Kidney glomerular epithelial cell (primary cell): ENCODE measurements around the gene BEST2.
A peak's percentile ranks its signal among the peaks of the same experiment; 100 is the strongest.

Experiments used
- DNase-seq: peaks from one replicate; lab custom pipeline; 2025; lab: John Stamatoyannopoulos, UW

The BEST2 gene

GRCh38 chr19:12769689-12770088 lies 18.1 kb downstream of the BEST2 start:
- no peak for DNase-seq

- no peak for DNase-seq
These were observed 19.3 kb downstream of the BEST2 start for GRCh38 chr19:12770922-12771321.

DNA sequence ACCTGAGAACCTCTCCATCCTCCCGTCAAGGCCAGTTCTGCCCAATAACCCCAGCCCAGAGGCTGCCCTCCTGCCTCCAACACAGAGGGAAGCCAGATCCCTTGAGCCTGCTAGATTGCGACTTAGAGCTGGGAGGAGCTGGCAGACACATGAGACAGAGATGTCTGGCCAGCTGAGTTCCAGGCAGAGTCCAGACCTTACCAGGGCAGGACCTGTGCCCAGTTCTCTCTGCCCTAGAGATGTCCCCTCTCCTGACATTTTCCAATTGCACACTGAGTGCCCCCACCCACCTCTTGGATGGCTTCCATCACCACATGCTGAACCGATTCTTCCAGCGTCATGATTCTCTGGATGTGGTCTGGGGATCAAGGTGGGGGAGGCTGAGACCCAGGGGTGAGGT lies 20.7 kb downstream of the BEST2 start:
- DNase-seq = no peak

GRCh38 chr19:12773571-12773970 lies 22.0 kb downstream of the BEST2 start:
- no peak for DNase-seq

GRCh38 chr19:12774588-12775555 lies 23.3 kb downstream of the BEST2 start, which contains the start of gene HOOK2:
HOOK2 (minus strand) TSS chr19:12775552; CDS start chr19:12775449, 103 bp downstream.
- no peak for DNase-seq

- peak; percentile 73 for DNase-seq
These were observed 25.8 kb downstream of the BEST2 start for GRCh38 chr19:12777217-12778016.

DNA sequence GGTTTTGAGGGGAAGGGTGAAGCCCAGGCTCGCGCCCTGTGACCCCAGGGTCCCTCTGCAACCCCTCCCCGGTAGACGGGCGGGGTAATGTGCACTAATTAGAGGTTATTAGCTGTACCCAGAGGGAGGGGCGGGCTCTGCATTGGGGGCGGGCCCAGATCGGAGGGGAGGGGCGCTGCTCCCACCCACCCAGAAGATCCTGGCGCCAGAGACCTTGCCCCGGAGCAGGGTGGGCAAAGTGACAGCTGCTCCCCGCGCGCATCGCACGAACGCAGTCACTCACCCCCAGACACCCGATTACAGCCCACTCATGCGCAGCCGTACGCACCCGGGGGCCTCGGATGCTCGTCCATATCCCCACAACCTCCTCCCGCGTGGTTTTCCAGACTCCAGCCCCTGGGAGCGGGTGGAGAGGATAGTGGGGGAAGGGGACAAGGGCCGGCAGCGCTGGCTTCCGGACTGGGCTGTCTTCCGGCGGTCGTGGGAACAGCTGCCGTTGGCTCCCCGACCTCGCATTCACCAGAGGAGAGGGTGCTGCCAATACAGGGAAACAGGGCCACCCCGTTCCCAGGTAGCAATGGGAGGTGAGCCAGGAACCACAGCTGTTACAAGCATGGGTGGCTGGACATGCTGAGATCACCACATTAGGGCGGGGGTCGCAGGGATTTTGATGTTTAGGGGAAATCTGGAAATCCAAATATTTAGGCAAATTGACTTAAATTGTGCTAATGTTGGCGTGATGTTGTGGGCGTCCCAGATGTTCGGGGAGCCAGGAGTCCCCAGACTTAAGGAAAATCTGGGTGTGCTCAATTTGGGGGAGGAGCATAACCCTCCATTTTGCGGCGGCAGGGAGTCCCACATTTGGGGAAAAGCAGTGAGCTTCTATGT lies 26.7 kb downstream of the BEST2 start:
- DNase-seq = peak; percentile 9

DNA sequence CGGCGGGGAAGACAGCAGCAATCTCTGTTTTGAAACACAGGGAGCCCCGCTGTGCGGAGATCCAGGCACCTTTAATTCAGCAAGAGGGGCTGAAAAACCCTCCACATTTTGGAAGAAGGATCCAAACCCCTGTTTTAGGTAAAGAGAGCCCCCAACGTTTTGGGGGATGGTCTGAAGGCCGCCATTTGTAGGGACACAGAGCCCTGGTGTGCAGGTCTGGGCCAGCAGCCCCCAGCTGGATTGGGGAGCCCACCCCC lies 27.2 kb downstream of the BEST2 start:
- DNase-seq = no peak

GRCh38 chr19:12779162-12779993 lies 27.8 kb downstream of the BEST2 start:
- DNase-seq = peak; percentile 23

- peak; percentile 24 for DNase-seq
These were observed 30.5 kb downstream of the BEST2 start for GRCh38 chr19:12782174-12782423.

DNA sequence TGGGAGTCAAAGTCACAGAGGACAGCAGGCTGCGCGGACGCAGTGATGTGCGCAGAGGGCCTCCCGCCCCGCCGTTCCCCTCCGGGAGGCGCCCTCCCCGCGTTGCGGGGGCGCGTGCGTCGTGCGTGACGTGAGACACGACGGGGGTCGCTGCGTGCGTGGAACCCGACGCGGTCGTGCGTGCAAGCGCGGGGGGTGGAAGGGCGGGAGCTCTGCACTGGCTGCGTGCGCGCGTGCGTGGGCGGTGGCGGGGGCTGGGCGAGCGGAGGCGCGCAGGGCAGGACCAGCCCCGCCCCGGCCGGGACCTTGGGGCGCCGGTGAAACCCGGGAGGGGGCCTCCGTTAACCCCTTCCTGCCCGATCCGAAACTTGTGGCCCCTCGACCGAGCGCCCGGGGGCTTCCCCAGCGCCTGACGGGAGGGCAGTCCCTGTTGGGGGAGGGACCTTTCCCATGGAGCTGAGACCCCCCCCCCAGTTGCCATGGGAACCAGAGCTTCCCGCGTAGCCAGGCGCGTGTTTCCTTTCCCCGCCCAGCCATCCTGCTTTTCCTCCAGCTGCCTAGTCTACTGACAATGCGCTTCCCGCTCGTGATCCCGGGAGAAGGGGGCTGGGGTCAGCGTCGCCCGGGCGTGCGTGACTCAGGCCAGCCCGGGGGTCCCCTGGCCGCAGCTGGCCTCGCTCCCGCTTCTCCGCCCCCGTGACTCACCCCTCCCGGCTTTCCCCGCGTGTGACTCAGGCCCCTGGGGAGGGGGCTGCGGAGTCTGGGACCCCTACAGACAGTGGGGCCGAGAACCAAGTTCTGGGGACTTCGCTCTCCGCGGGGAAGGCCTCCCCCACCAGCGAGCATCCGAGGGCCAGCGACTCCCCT lies 31.1 kb downstream of the BEST2 start:
- peak; percentile 23 for DNase-seq

DNA sequence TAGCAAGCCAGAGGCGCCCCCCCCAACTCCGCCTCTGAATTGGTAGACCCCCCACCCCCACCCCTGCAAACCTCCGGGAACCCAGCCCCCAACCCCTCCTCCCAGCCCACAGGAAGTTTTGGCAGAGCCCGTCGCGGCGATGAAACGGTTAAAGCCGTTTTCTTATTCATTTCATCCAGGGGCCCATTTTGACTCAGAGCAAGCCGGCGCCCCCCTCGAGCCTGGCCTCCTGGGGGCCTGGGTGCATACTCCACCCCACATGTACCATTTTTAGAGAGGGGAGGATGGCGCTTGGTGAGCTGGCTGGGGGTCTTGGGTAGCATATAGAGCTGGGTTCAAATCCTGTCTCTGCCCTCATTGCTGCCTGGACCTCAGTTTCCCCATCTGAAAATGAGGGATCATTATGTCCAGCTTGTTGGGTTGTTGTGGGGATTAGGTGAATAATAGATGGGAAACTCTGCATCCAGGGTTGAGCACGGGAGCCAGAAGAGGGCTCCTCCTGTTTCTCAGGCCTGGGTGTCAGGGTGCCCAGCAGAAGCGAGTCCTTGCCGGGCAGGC lies 31.8 kb downstream of the BEST2 start:
- DNase-seq = no peak

DNA sequence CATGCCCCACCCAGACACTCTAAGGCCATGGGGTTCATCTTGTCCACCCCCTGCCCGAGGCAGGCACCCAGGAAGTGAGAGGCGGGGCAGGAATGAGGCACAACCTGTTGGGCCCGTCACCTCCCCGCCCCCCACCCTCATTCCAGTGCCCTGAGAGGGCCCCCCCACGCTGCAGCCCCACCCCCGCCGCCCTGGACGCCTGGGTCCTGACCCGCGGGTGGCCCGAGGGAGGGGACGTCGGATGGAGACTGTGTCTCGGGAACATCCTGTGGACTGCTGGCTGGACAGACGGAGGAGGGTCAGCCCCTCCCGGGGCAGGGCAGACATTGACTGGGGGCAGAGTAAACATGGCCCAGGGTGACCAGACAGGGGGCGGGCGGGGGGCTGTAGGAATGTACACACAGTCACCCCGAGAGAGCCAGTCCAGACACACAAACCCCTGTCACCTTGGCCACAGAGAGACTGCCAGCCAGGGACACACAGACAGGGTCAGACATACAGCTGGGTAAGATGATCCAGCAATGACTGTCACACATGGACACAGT lies 32.3 kb downstream of the BEST2 start:
- peak; percentile 37 for DNase-seq

DNA sequence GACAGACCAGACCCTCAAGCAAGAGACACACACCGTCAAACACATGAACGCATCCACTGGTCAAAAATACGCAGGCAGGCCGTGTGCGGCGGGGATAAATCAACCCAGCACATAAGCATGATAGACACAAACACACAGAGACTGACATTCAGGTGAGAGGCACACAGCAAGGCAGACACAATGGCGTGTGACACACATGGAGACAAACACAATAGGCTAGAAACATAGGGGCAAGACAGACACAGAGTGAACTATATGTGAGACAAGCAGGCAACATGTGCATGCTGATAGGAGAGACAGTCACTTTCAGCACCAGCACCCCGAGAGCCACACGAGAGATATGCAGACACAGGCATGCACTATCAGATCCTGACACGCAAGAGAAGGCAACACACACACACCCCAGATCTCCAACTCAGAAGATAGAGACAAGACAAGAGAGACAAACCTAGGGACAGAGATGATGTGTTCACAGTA lies 32.8 kb downstream of the BEST2 start:
- DNase-seq = peak; percentile 26

GRCh38 chr19:12784871-12785430 lies 33.4 kb downstream of the BEST2 start:
- no peak for DNase-seq

- no peak for DNase-seq
These were observed 33.9 kb downstream of the BEST2 start for GRCh38 chr19:12785431-12786031.

- DNase-seq = no peak
These were observed 34.7 kb downstream of the BEST2 start for GRCh38 chr19:12786141-12786870.

DNA sequence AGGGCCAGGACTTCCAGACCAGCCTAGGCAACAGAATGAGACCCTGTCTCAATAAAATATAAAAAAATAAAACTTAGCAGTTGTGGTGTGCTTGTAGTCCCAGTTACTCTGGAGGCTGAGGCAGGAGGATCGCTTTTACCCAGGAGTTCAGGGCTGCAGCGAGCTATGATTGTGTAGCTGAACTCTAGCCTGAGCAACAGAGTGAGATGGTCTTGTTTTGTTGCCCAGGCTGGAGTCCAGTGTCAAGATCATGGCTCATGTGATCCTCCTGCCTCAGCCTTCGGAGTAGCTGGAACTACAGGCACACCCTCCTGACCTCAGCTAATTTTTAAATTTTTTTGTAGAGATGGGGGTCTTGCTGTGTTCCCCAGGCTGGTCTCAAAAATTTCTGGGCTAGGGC lies 35.4 kb downstream of the BEST2 start:
- no peak for DNase-seq
